Stimulated activated CD4-positive, alpha-beta T cell treated with anti-CD3 and anti-CD28 coated beads, Interleukin-2, amount 100 ng/mL, for 4 hours (primary cell): ENCODE results near the gene JSRP1.

Source experiments
- DNase-seq: peaks from one replicate; pipeline ENCODE4 v3.0.0-alpha.2; 2020; ENCODE audit warnings: low read depth

JSRP1 gene

GRCh38 chr19:2255982-2256685, at the start of gene JSRP1:
Gene JSRP1, minus strand, starts transcription at chr19:2256417. Its CDS starts 1,103 bp downstream, at chr19:2255314.
- no peak for DNase-seq

GRCh38 chr19:2305452-2306280, 49.4 kb upstream of the JSRP1 start:
- DNase-seq = no peak

GRCh38 chr19:2303211-2303798, 47.1 kb upstream of the JSRP1 start:
- no peak for DNase-seq

GRCh38 chr19:2302319-2303210, 46.3 kb upstream of the JSRP1 start:
- DNase-seq = no peak

- no peak for DNase-seq
Measured at GRCh38 chr19:2300533-2300932, 44.3 kb upstream of the JSRP1 start.

- no peak for DNase-seq
Measured at GRCh38 chr19:2296141-2296540, 39.9 kb upstream of the JSRP1 start.

- no peak for DNase-seq
Measured at GRCh38 chr19:2294687-2295335, 38.6 kb upstream of the JSRP1 start.

- no peak for DNase-seq
Measured at GRCh38 chr19:2291185-2291751, 35.1 kb upstream of the JSRP1 start.

GRCh38 chr19:2290441-2291184, 34.4 kb upstream of the JSRP1 start:
- no peak for DNase-seq

- DNase-seq = no peak
Measured at GRCh38 chr19:2289714-2290435, 33.7 kb upstream of the JSRP1 start.

GRCh38 chr19:2288818-2289713, 32.8 kb upstream of the JSRP1 start:
- DNase-seq = no peak

- no peak for DNase-seq
Measured at GRCh38 chr19:2288338-2288817, 32.2 kb upstream of the JSRP1 start.

- DNase-seq = no peak
Measured at GRCh38 chr19:2287585-2288337, 31.5 kb upstream of the JSRP1 start.

GRCh38 chr19:2286402-2287140, 30.4 kb upstream of the JSRP1 start:
- DNase-seq = no peak

- no peak for DNase-seq
Measured at GRCh38 chr19:2283835-2284507, 27.8 kb upstream of the JSRP1 start.

GRCh38 chr19:2282862-2283237, 26.6 kb upstream of the JSRP1 start:
- DNase-seq = no peak
